Common myeloid progenitor, CD34-positive (primary cell): ENCODE data around the gene ZNF32.
A peak's percentile ranks its signal among the peaks of the same experiment; 100 is the strongest.
"Not testable (repeated sequence)": the region's sequence is repeated elsewhere in the genome, so short reads cannot be mapped to it uniquely, and the experiment has no call there.

ENCODE experiments used
- CTCF ChIA-PET: fragments of 350-600 bp; sonication (Branson Sonifier 250); formaldehyde crosslinking; loops from one replicate; lab custom pipeline; 2021; ENCODE audit warnings: antibody characterized with exemption; lab: Charles Lee
- POLR2A ChIA-PET: fragments of 350-600 bp; sonication (Branson Sonifier 250); formaldehyde crosslinking; loops from one replicate; lab custom pipeline; 2021; ENCODE audit warnings: antibody characterized with exemption; lab: Charles Lee
- DNase-seq, 3 donors: peaks; one replicate each; pipeline versions ENCODE4 v3.0.0 to v3.0.0-alpha.2; 2013
- H3K27ac ChIP-seq, 2 experiments: 1 replicate in 1 of 2; 2 replicates in 1 of 2; pipeline ENCODE4 v1.7.0; 2013; ENCODE audit warnings: inconsistent platforms in 2 of 2, low read length in 2 of 2, mild to moderate bottlenecking in 2 of 2, low read depth in 1 of 2, moderate library complexity in 1 of 2; ENCODE audit not compliant: severe bottlenecking in 2 of 2, insufficient read depth in 1 of 2, poor library complexity in 1 of 2
- H3K27me3 ChIP-seq, 5 experiments: replicated peaks in 2 of 5; 1 replicate in 3 of 5; 2 replicates in 2 of 5; pipeline versions ENCODE4 v1.6.1 to v1.7.0; 2013; ENCODE audit warnings: low read length in 4 of 5, mild to moderate bottlenecking in 2 of 5, moderate library complexity in 2 of 5, inconsistent platforms in 1 of 5; ENCODE audit not compliant: insufficient read depth in 5 of 5, control insufficient read depth in 4 of 5
- H3K36me3 ChIP-seq, 4 experiments: 1 replicate in 2 of 4; 2 replicates in 2 of 4; pipeline versions ENCODE4 v1.6.1 to v1.7.0; 2013; ENCODE audit warnings: low read length in 3 of 4, control low read depth in 1 of 4, mild to moderate bottlenecking in 1 of 4; ENCODE audit not compliant: control insufficient read depth in 4 of 4, insufficient read depth in 4 of 4
- H3K4me1 ChIP-seq, 4 experiments: 1 replicate in 3 of 4; 2 replicates in 1 of 4; pipeline versions ENCODE4 v1.6.1 to v1.7.1; 2013; ENCODE audit warnings: low read length in 3 of 4, mild to moderate bottlenecking in 3 of 4, control low read depth in 1 of 4, inconsistent platforms in 1 of 4, moderate library complexity in 1 of 4; ENCODE audit not compliant: control insufficient read depth in 4 of 4, insufficient read depth in 4 of 4; ENCODE audit errors: control extremely low read depth in 1 of 4
- H3K4me3 ChIP-seq, 7 experiments: 1 replicate in 4 of 7; 2 replicates in 3 of 7; pipeline versions ENCODE4 v1.5.1 to v1.7.0; 2013; ENCODE audit warnings: mild to moderate bottlenecking in 7 of 7, low read length in 6 of 7, moderate library complexity in 6 of 7, inconsistent platforms in 2 of 7, low read depth in 2 of 7, control low read depth in 1 of 7; ENCODE audit not compliant: insufficient read depth in 4 of 7, control insufficient read depth in 1 of 7; ENCODE audit errors: extremely low read depth in 1 of 7
- H3K9me3 ChIP-seq, 5 experiments: 1 replicate in 4 of 5; 2 replicates in 1 of 5; pipeline versions ENCODE4 v1.6.1 to v1.7.1; 2013; ENCODE audit warnings: low read length in 4 of 5, mild to moderate bottlenecking in 2 of 5, inconsistent platforms in 1 of 5, low read depth in 1 of 5, moderate library complexity in 1 of 5; ENCODE audit not compliant: control insufficient read depth in 4 of 5, insufficient read depth in 2 of 5; ENCODE audit errors: control extremely low read depth in 1 of 5
- WGBS: methylation state at CpG from one replicate; pipeline ENCODE4 v1.1.5; 2013; ENCODE audit not compliant: insufficient coverage; 5-methylcytosine and 5-hydroxymethylcytosine counted together

The ZNF32 gene

GRCh38 chr10:43647576-43647975 lies 1.1 kb downstream of the ZNF32 start:
- POLR2A ChIA-PET, result no interaction called here
- no peaks in the 10 kb centered on the region for H3K27me3 ChIP-seq
- CTCF ChIA-PET, result no interaction called here
- peaks cover 11 to 41% (median 26%) of the 10 kb centered on the region in 4 experiments for H3K36me3 ChIP-seq
- 80% methylated on average over 1 of the region's 6 CpGs for WGBS
- H3K4me1 ChIP-seq, result peaks cover 0 to 10% (median 4%) of the 10 kb centered on the region in 4 experiments
- H3K9me3 ChIP-seq, result peaks cover 18 to 50% (median 34%) of the 10 kb centered on the region in 5 experiments
- no peak for DNase-seq
- no peak overlapping the region for H3K27ac ChIP-seq
- H3K4me3 ChIP-seq, result peak overlapping the region in 3 of 7 experiments; percentile 35 to 89 (median 80)

GRCh38 chr10:43645866-43646265 lies 2.8 kb downstream of the ZNF32 start:
- H3K27ac ChIP-seq, result no peak overlapping the region
- DNase-seq, result no peak
- ChIA-PET CTCF (no interaction called here), POLR2A (no interaction called here)
- 96% methylated on average over 4 of the region's 4 CpGs for WGBS
- H3K4me1 ChIP-seq, result peaks cover 0 to 10% (median 4%) of the 10 kb centered on the region in 4 experiments
- no peak overlapping the region for H3K4me3 ChIP-seq
- H3K36me3 ChIP-seq, result peaks cover 11 to 47% (median 26%) of the 10 kb centered on the region in 4 experiments
- H3K27me3 ChIP-seq, result no peaks in the 10 kb centered on the region
- H3K9me3 ChIP-seq, result peaks cover 23 to 61% (median 41%) of the 10 kb centered on the region in 5 experiments

- no peak overlapping the region for H3K27ac ChIP-seq
- DNase-seq, result peak in 2 of 3 donors; percentile 22 to 31
- H3K4me3 ChIP-seq, result peak overlapping the region in 2 of 7 experiments; percentile 16 to 19
- 98% methylated on average over 8 of the region's 8 CpGs for WGBS
- ChIA-PET CTCF (no interaction called here), POLR2A (no interaction called here)
- peaks cover 11 to 47% (median 26%) of the 10 kb centered on the region in 4 experiments for H3K36me3 ChIP-seq
- peaks cover 23 to 64% (median 44%) of the 10 kb centered on the region in 5 experiments for H3K9me3 ChIP-seq
- peaks cover 0 to 9% (median 4%) of the 10 kb centered on the region in 4 experiments for H3K4me1 ChIP-seq
- H3K27me3 ChIP-seq, result no peaks in the 10 kb centered on the region
These were observed 4.4 kb downstream of the ZNF32 start for GRCh38 chr10:43644252-43644651.

- ChIA-PET POLR2A (no interaction called here), CTCF (no interaction called here)
These were observed 8.1 kb downstream of the ZNF32 start for GRCh38 chr10:43640603-43641002.

GRCh38 chr10:43635816-43636215 lies 12.9 kb downstream of the ZNF32 start:
- DNase-seq, CTCF ChIA-PET, H3K36me3 ChIP-seq, H3K27ac ChIP-seq, H3K4me1 ChIP-seq, H3K4me3 ChIP-seq, POLR2A ChIA-PET, H3K27me3 ChIP-seq: not testable (repeated sequence)
- H3K9me3 ChIP-seq, result peaks cover 3 to 20% (median 3%) of the 10 kb centered on the region in 5 experiments
- 50% methylated on average over 1 of the region's 1 CpG for WGBS

More at GRCh38 chr10:43640603-43641002, 8.1 kb downstream of the ZNF32 start:
- no peaks in the 10 kb centered on the region for H3K27me3 ChIP-seq
- DNase-seq, result no peak
- no peaks in the 10 kb centered on the region for H3K4me1 ChIP-seq
- H3K4me3 ChIP-seq, result no peak overlapping the region
- peaks cover 25 to 60% (median 40%) of the 10 kb centered on the region in 5 experiments for H3K9me3 ChIP-seq
- H3K36me3 ChIP-seq, result peaks cover 11 to 36% (median 20%) of the 10 kb centered on the region in 4 experiments
- no peak overlapping the region for H3K27ac ChIP-seq

- Histone ChIP-seq H3K4me3 (no peak overlapping the region), H3K36me3 (no peaks in the 10 kb centered on the region), H3K9me3 (peaks cover 0 to 6% (median 0%) of the 10 kb centered on the region in 5 experiments), H3K27ac (no peak overlapping the region), H3K4me1 (no peaks in the 10 kb centered on the region), H3K27me3 (no peaks in the 10 kb centered on the region)
- CTCF ChIA-PET, result no interaction called here
- no peak for DNase-seq
- WGBS, result 92% methylated on average over 3 of the region's 4 CpGs
- POLR2A ChIA-PET, result no interaction called here
These were observed 19.7 kb downstream of the ZNF32 start for GRCh38 chr10:43628956-43629355.

GRCh38 chr10:43627942-43628341 lies 20.7 kb downstream of the ZNF32 start:
- Histone ChIP-seq H3K27me3 (no peaks in the 10 kb centered on the region), H3K27ac (no peak overlapping the region), H3K36me3 (no peaks in the 10 kb centered on the region), H3K9me3 (peaks cover 0 to 6% (median 0%) of the 10 kb centered on the region in 5 experiments), H3K4me3 (no peak overlapping the region), H3K4me1 (no peaks in the 10 kb centered on the region)
- whole genome bisulfite sequencing, result 100% methylated on average over 1 of the region's 1 CpG
- POLR2A ChIA-PET, result no interaction called here
- CTCF ChIA-PET, result no interaction called here
- DNase-seq, result no peak
